MV-4-11 (cell line): ENCODE measurements around the gene PMEL.

Experiments used
- DNase-seq: peaks from one replicate; lab custom pipeline; 2025; lab: John Stamatoyannopoulos, UW

The PMEL gene

GRCh38 chr12:55942055-55942454 lies 23.8 kb downstream of the PMEL start:
- no peak for DNase-seq

GRCh38 chr12:55940065-55940732 lies 25.6 kb downstream of the PMEL start:
- DNase-seq, result peak; percentile 76

- no peak for DNase-seq
Measured at GRCh38 chr12:55938826-55939501, 26.9 kb downstream of the PMEL start.

GRCh38 chr12:55937981-55938380 lies 27.9 kb downstream of the PMEL start:
- no peak for DNase-seq

GRCh38 chr12:55935738-55936151 lies 30.1 kb downstream of the PMEL start:
- no peak for DNase-seq

- DNase-seq, result no peak
Measured at GRCh38 chr12:55934773-55935172, 31.1 kb downstream of the PMEL start.

GRCh38 chr12:55933799-55934742 lies 31.8 kb downstream of the PMEL start:
- no peak for DNase-seq

GRCh38 chr12:55933169-55933798 lies 32.6 kb downstream of the PMEL start:
- peak; percentile 12 for DNase-seq

GRCh38 chr12:55932551-55932910 lies 33.3 kb downstream of the PMEL start:
- peak; percentile 42 for DNase-seq

GRCh38 chr12:55931780-55932550 lies 33.9 kb downstream of the PMEL start:
- no peak for DNase-seq

GRCh38 chr12:55931317-55931779 lies 34.5 kb downstream of the PMEL start:
- no peak for DNase-seq

GRCh38 chr12:55930771-55931316 lies 35.0 kb downstream of the PMEL start, which contains the start of gene DGKA:
Gene DGKA, plus strand, starts transcription at chr12:55931162. Its CDS starts 5,342 bp downstream, at chr12:55936504.
- peak; percentile 74 for DNase-seq

GRCh38 chr12:55929306-55929791 lies 36.5 kb downstream of the PMEL start:
- DNase-seq, result peak; percentile 81

GRCh38 chr12:55927588-55928502 lies 38.0 kb downstream of the PMEL start, which contains the start of gene PYM1:
Gene PYM1, minus strand, starts transcription at chr12:55927894. Its CDS starts 133 bp downstream, at chr12:55927761.
- peak; percentile 97 for DNase-seq

GRCh38 chr12:55926738-55927587 lies 38.9 kb downstream of the PMEL start:
- peak; percentile 90 for DNase-seq

- DNase-seq, result no peak
Measured at GRCh38 chr12:55925870-55926737, 39.7 kb downstream of the PMEL start.

GRCh38 chr12:55925371-55925770 lies 40.5 kb downstream of the PMEL start:
- peak; percentile 28 for DNase-seq
